Vagina (tissue), 2 donors: ENCODE results near the gene GHRHR.

Experiments used
- CTCF ChIP-seq, 3 experiments: fragments of 450-650 bp in 2 of 3; fragments of 200-600 bp in 1 of 3; sonication (generic) in 1 of 3; IDR thresholded peaks; one replicate each; pipeline ENCODE4 v1.5.1; 2017 to 2019; ENCODE audit warnings: antibody characterized with exemption in 3 of 3, mild to moderate bottlenecking in 2 of 3, moderate library complexity in 2 of 3
- POLR2A ChIP-seq, 2 donors: fragments of 450-650 bp; IDR thresholded peaks; one replicate each; pipeline ENCODE4 v1.6.1; 2017; ENCODE audit warnings: antibody characterized with exemption in 2 of 2, mild to moderate bottlenecking in 2 of 2, moderate library complexity in 2 of 2

- TF ChIP-seq POLR2A (IDR thresholded peaks at IDR 0.05) = no peak
- TF ChIP-seq CTCF (IDR thresholded peaks at IDR 0.05) = no peak
These were observed 47.0 kb upstream of the GHRHR start for GRCh38 chr7:30916767-30917166.
